SK-N-SH treated with all-trans-retinoic acid at 6 μM for 48 hours (cell line): ENCODE results near the gene IGDCC3.

ENCODE experiments used
- ATAC-seq: fragments of 200-7000 bp; cut with Tn5 transposase; 3 replicates; pipeline ENCODE4 v1.9.1; 2020; ENCODE audit warnings: mild to moderate bottlenecking, moderate library complexity
- ARNTL ChIP-seq: fragments of 450-650 bp; formaldehyde crosslinking; IDR thresholded peaks from 2 replicates; pipeline ENCODE4 v1.5.0; 2020; ENCODE audit warnings: low read depth, mild to moderate bottlenecking, moderate library complexity, borderline replicate concordance
- BACH2 ChIP-seq: fragments of 250-450 bp; sonication (Bioruptor Pico); IDR thresholded peaks from 2 replicates; pipeline ENCODE4 v1.9.0; 2021; ENCODE audit warnings: mild to moderate bottlenecking, borderline replicate concordance
- CREB5 ChIP-seq: fragments of 250-450 bp; sonication (Bioruptor Pico); IDR thresholded peaks from 2 replicates; pipeline ENCODE4 v1.5.1; 2020; ENCODE audit warnings: low read depth, mild to moderate bottlenecking, moderate library complexity
- CSDC2 ChIP-seq: fragments of 250-450 bp; sonication (Bioruptor Pico); IDR thresholded peaks from 2 replicates; pipeline ENCODE4 v1.5.0; 2020; ENCODE audit warnings: mild to moderate bottlenecking, moderate library complexity
- ESRRG ChIP-seq: fragments of 250-450 bp; sonication (Bioruptor Pico); IDR thresholded peaks from 2 replicates; pipeline ENCODE4 v1.6.1; 2021; ENCODE audit warnings: mild to moderate bottlenecking
- GLIS3 ChIP-seq: fragments of 250-450 bp; sonication (Bioruptor Pico); IDR thresholded peaks from 2 replicates; pipeline ENCODE4 v1.5.0; 2020; ENCODE audit warnings: mild to moderate bottlenecking, moderate library complexity
- ISL1 ChIP-seq: fragments of 250-450 bp; sonication (Bioruptor Pico); IDR thresholded peaks from 2 replicates; pipeline ENCODE4 v2.1.2; 2022; ENCODE audit warnings: mild to moderate bottlenecking, moderate library complexity
- OSR1 ChIP-seq: fragments of 250-450 bp; sonication (Bioruptor Pico); IDR thresholded peaks from 2 replicates; pipeline ENCODE4 v1.8.0; 2022; ENCODE audit warnings: moderate library complexity, mild to moderate bottlenecking, inconsistent platforms
- PATZ1 ChIP-seq: fragments of 250-450 bp; sonication (Bioruptor Pico); IDR thresholded peaks from 2 replicates; pipeline ENCODE4 v1.8.0; 2020; ENCODE audit warnings: mild to moderate bottlenecking, moderate library complexity, borderline replicate concordance
- PPARA ChIP-seq: fragments of 250-450 bp; sonication (Bioruptor Pico); IDR thresholded peaks from 2 replicates; pipeline ENCODE4 v1.5.0; 2020; ENCODE audit warnings: mild to moderate bottlenecking, borderline replicate concordance
- RARB ChIP-seq: fragments of 250-450 bp; sonication (Bioruptor Pico); IDR thresholded peaks from 2 replicates; pipeline ENCODE4 v1.8.0; 2021; ENCODE audit warnings: mild to moderate bottlenecking, moderate library complexity
- SNAI2 ChIP-seq: fragments of 250-450 bp; sonication (Bioruptor Pico); IDR thresholded peaks from 2 replicates; pipeline ENCODE4 v1.5.0; 2020; ENCODE audit warnings: mild to moderate bottlenecking, moderate library complexity
- TCF4 ChIP-seq: fragments of 250-450 bp; sonication (Bioruptor Pico); IDR thresholded peaks from 2 replicates; pipeline ENCODE4 v1.8.0; 2021; ENCODE audit warnings: mild to moderate bottlenecking, moderate library complexity, borderline replicate concordance
- TOX ChIP-seq: fragments of 250-450 bp; sonication (Bioruptor Pico); IDR thresholded peaks from 2 replicates; pipeline ENCODE4 v1.8.0; 2021; ENCODE audit warnings: mild to moderate bottlenecking, moderate library complexity, borderline replicate concordance
- TSHZ2 ChIP-seq: fragments of 250-450 bp; sonication (Bioruptor Pico); IDR thresholded peaks from 2 replicates; pipeline ENCODE4 v1.5.0; 2020; ENCODE audit warnings: mild to moderate bottlenecking, moderate library complexity
- ZC3H10 ChIP-seq: fragments of 250-450 bp; sonication (Bioruptor Pico); IDR thresholded peaks from 2 replicates; pipeline ENCODE4 v1.5.1; 2021; ENCODE audit warnings: mild to moderate bottlenecking, moderate library complexity
- ZFP3 ChIP-seq: fragments of 250-450 bp; sonication (Bioruptor Pico); IDR thresholded peaks from 2 replicates; pipeline ENCODE4 v1.5.0; 2020; ENCODE audit warnings: mild to moderate bottlenecking, moderate library complexity
- ZFP30 ChIP-seq: fragments of 450-650 bp; formaldehyde crosslinking; IDR thresholded peaks from 2 replicates; pipeline ENCODE4 v1.5.0; 2022; ENCODE audit warnings: mild to moderate bottlenecking, moderate library complexity
- ZNF565 ChIP-seq: fragments of 450-650 bp; formaldehyde crosslinking; conservative IDR thresholded peaks from 2 replicates; pipeline ENCODE4 v1.5.0; 2020; ENCODE audit warnings: low read depth, mild to moderate bottlenecking, moderate library complexity
- ZNF70 ChIP-seq: fragments of 450-650 bp; formaldehyde crosslinking; IDR thresholded peaks from 2 replicates; pipeline ENCODE4 v1.5.0; 2020; ENCODE audit warnings: mild to moderate bottlenecking, moderate library complexity
- ZNF8 ChIP-seq: fragments of 450-650 bp; formaldehyde crosslinking; IDR thresholded peaks from 2 replicates; pipeline ENCODE4 v1.5.0; 2020; ENCODE audit warnings: mild to moderate bottlenecking, moderate library complexity
- TF ChIP-seq, protein P1 (sequence below): fragments of 250-450 bp; sonication (Bioruptor Pico); IDR thresholded peaks from 2 replicates; pipeline ENCODE4 v1.8.0; 2021; ENCODE audit warnings: low read depth, mild to moderate bottlenecking, moderate library complexity, borderline replicate concordance

IGDCC3 gene

DNA sequence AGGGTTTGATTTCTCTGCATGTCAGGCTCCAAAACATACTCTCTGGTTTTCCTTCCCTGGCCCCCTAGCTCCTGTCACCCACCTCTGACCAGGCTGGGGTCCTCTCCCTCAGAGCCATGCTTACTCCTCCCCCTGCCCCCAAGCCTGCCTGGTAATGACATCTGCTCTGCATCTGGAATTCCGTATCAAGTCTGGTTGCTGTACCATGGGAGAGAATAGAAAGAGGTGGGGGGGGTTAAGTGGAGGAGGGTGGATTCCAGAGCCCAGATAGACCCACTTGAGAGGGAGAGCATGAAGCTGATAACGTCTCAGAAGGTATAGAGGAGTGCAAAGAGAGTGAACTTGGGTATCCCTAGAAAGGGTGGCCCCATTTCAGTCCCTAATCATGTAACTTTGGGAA is 40.8 kb upstream of the IGDCC3 start:
- no peak for ATAC-seq
- TF ChIP-seq ZFP3 (CRISPR knock-in tag) (no peak), PATZ1 (CRISPR knock-in tag) (no peak), ZC3H10 (no peak), RARB (CRISPR knock-in tag) (no peak), TOX (CRISPR knock-in tag) (no peak), ZNF565 (CRISPR knock-in tag) (no peak), CREB5 (CRISPR knock-in tag) (no peak), ZNF8 (no peak), BACH2 (CRISPR knock-in tag) (no peak), OSR1 (CRISPR knock-in tag) (no peak)

DNA sequence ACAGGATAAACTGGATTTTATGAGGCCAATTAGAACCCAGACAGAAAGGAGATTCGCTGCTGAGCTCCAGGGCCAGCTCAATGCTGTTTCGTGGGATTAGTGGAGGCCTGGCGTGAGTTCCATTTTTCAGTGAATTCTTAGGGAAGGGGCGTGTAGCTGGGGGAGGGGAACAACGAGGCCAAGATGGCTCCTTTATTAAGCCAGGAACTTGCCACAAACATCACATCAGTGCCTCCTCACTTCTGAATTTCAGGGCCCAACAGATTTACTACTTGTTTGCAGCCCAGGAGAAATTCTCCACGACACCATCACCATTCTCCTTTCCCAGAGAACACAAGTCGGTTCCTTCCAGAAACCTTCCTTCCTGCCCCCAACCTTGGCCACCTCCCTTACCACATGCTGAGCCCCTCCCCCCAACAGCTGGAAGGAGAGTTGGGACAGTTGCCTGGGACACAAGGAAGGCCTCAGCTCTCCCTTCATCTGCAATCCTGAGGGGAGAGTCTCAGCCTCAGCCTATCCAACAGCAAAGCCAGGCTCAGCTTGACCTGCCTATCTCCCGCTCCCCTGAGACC is 39.1 kb upstream of the IGDCC3 start:
- TF ChIP-seq ISL1 (CRISPR knock-in tag) (no peak), GLIS3 (CRISPR knock-in tag) (no peak), CSDC2 (no peak)

GRCh38 chr15:65414841-65415621 is 37.2 kb upstream of the IGDCC3 start:
- TF ChIP-seq ZFP3 (CRISPR knock-in tag) (no peak), TOX (CRISPR knock-in tag) (no peak), OSR1 (CRISPR knock-in tag) (no peak), ISL1 (CRISPR knock-in tag) (no peak), PPARA (CRISPR knock-in tag) (no peak), ZNF70 (CRISPR knock-in tag) (no peak), ZC3H10 (no peak), ESRRG (no peak), ZNF8 (no peak), ZFP30 (CRISPR knock-in tag) (no peak), ARNTL (no peak)
- no peak; the same call in 2 of the 3 replicates for ATAC-seq

More for the DNA sequence above, 39.1 kb upstream of the IGDCC3 start:
- no peak for ATAC-seq

- TF ChIP-seq, protein P1, sequence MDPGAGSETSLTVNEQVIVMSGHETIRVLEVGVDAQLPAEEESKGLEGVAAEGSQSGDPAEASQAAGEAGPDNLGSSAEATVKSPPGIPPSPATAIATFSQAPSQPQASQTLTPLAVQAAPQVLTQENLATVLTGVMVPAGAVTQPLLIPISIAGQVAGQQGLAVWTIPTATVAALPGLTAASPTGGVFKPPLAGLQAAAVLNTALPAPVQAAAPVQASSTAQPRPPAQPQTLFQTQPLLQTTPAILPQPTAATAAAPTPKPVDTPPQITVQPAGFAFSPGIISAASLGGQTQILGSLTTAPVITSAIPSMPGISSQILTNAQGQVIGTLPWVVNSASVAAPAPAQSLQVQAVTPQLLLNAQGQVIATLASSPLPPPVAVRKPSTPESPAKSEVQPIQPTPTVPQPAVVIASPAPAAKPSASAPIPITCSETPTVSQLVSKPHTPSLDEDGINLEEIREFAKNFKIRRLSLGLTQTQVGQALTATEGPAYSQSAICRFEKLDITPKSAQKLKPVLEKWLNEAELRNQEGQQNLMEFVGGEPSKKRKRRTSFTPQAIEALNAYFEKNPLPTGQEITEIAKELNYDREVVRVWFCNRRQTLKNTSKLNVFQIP, result no peak
- TF ChIP-seq OSR1 (CRISPR knock-in tag) (no peak), CSDC2 (no peak), ZNF70 (CRISPR knock-in tag) (no peak), ZNF8 (no peak), TCF4 (CRISPR knock-in tag) (no peak), ARNTL (no peak), ZFP3 (CRISPR knock-in tag) (no peak), ISL1 (CRISPR knock-in tag) (no peak), SNAI2 (CRISPR knock-in tag) (no peak), GLIS3 (CRISPR knock-in tag) (no peak), PATZ1 (CRISPR knock-in tag) (no peak), TSHZ2 (no peak), ZC3H10 (no peak), BACH2 (CRISPR knock-in tag) (no peak), RARB (CRISPR knock-in tag) (no peak)
- ATAC-seq, result no peak
Observed at GRCh38 chr15:65413760-65414144, 36.0 kb upstream of the IGDCC3 start.
